Measurements from ENCODE around the gene XXYLT1.

XXYLT1 gene

DNA sequence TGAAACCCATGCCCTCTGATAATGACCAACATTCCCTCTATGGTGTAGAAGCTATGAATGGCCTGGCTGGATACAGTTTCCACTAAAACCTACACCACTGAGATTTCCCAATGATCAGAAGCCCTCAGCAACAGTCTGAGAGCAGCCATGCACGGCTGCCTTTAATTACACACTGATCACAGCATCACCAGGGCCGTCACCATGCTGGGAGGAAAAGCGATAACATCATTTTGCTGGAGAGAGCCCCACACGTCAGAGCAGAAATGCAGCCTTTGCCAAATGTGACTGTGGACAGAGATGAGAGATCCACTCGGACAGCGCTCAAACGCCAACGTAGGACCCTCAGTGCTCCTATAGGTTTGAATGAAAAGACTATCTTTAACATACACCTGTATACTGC is 135.0 kb downstream of the XXYLT1 start:
- no peaks in the 10 kb centered on the region for H3K4me1 ChIP-seq (ENCODE audit: low read depth, poor library complexity, severe bottlenecking)
- H3K36me3 ChIP-seq (ENCODE audit: insufficient read depth) = no peaks in the 10 kb centered on the region
- no peaks in the 10 kb centered on the region for H3K27me3 ChIP-seq (ENCODE audit: insufficient read depth, low read depth)
- H4K20me1 ChIP-seq (ENCODE audit: insufficient read depth) = no peaks in the 10 kb centered on the region
- no peak overlapping the region for H2AFZ ChIP-seq (ENCODE audit: low read depth)
- no peak overlapping the region for H3K4me2 ChIP-seq
- TF ChIP-seq, protein P1, sequence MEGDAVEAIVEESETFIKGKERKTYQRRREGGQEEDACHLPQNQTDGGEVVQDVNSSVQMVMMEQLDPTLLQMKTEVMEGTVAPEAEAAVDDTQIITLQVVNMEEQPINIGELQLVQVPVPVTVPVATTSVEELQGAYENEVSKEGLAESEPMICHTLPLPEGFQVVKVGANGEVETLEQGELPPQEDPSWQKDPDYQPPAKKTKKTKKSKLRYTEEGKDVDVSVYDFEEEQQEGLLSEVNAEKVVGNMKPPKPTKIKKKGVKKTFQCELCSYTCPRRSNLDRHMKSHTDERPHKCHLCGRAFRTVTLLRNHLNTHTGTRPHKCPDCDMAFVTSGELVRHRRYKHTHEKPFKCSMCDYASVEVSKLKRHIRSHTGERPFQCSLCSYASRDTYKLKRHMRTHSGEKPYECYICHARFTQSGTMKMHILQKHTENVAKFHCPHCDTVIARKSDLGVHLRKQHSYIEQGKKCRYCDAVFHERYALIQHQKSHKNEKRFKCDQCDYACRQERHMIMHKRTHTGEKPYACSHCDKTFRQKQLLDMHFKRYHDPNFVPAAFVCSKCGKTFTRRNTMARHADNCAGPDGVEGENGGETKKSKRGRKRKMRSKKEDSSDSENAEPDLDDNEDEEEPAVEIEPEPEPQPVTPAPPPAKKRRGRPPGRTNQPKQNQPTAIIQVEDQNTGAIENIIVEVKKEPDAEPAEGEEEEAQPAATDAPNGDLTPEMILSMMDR (conservative IDR thresholded peaks at IDR 0.05; ENCODE audit: low read depth, low read length) = no peak
- no peak overlapping the region for H3K27ac ChIP-seq
- H3K9ac ChIP-seq = no peak overlapping the region
- no peak overlapping the region for H3K4me3 ChIP-seq (IDR thresholded peaks at IDR 0.05; ENCODE audit: insufficient read depth, low read depth, low read length)
- no peaks in the 10 kb centered on the region for H3K79me2 ChIP-seq (ENCODE audit: insufficient read depth, low read depth)

DNA sequence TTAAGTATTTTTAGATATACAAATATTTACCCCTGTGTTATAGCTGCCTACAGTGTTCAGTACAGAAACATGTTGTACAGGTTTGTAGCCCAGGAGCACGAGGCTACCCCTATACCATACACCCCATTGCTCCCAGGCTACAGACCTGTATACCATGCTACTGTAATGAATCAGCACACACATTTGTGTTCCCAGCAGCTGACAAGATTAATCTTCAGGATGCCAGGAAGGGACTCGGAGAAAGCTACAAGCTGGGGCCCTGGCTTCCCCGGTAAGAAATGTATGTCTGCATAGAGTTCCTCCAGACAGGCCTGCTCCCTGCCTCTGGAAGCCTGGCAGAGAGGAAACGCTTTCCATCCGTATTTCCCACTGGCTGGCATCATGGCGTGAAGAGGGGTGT is 136.5 kb downstream of the XXYLT1 start:
- Histone ChIP-seq H3K36me3 (ENCODE audit: insufficient read depth) (no peaks in the 10 kb centered on the region), H3K79me2 (ENCODE audit: insufficient read depth, low read depth) (no peaks in the 10 kb centered on the region), H3K4me3 (IDR thresholded peaks at IDR 0.05; ENCODE audit: insufficient read depth, low read depth, low read length) (no peak overlapping the region), H3K4me2 (no peak overlapping the region), H2AFZ (ENCODE audit: low read depth) (no peak overlapping the region), H3K27me3 (ENCODE audit: insufficient read depth, low read depth) (no peaks in the 10 kb centered on the region), H3K9ac (no peak overlapping the region), H3K27ac (no peak overlapping the region), H4K20me1 (ENCODE audit: insufficient read depth) (no peaks in the 10 kb centered on the region), H3K4me1 (ENCODE audit: low read depth, poor library complexity, severe bottlenecking) (no peaks in the 10 kb centered on the region)
- TF ChIP-seq, protein P1 (conservative IDR thresholded peaks at IDR 0.05; ENCODE audit: low read depth, low read length) = no peak

DNA sequence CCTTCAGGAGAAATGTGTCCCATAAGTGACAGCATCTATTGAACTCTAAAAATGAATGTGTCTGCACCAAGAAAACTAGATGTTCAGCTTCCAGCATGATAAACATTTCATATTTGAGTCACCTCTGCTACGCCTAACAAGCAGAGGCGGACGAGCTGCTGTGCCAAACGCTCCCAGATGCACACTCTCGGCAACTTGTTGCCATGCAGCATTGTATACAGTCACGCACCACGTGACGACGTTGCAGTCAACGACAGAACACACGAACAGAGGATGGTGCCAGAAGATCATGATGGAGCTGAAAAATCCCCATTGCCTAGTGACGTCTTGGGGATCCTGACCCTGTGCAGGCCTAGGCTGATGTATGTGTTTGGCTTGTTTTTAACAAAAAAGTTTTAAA is 137.5 kb downstream of the XXYLT1 start:
- Histone ChIP-seq H3K27ac (no peak overlapping the region), H2AFZ (ENCODE audit: low read depth) (no peak overlapping the region)

DNA sequence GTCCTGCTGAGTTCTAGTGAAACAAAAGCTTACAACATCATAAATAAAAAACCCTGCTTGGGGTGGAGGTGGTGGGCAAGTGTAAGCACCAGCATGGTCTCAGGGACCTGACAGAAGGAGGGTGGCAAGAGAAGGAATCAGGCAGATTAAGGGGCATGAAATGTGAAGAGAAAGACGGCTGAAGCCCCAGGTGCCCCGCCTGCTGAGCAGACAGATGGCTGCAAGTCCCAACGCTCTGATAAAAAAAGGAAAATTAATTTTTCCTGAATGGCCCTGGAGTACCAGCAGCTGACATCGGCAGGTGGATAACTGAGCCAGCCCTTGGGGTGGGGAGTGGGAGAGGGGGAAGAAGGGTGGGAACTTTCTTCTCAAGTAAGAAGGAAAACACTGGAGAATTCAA is 137.9 kb downstream of the XXYLT1 start:
- peaks cover 5% of the 10 kb centered on the region for H3K4me1 ChIP-seq (ENCODE audit: low read depth, poor library complexity, severe bottlenecking)
- no peaks in the 10 kb centered on the region for H3K36me3 ChIP-seq (ENCODE audit: insufficient read depth)
- H4K20me1 ChIP-seq (ENCODE audit: insufficient read depth) = no peaks in the 10 kb centered on the region
- H2AFZ ChIP-seq (ENCODE audit: low read depth) = no peak overlapping the region
- H3K4me2 ChIP-seq = no peak overlapping the region
- no peaks in the 10 kb centered on the region for H3K79me2 ChIP-seq (ENCODE audit: insufficient read depth, low read depth)
- H3K4me3 ChIP-seq (IDR thresholded peaks at IDR 0.05; ENCODE audit: insufficient read depth, low read depth, low read length) = no peak overlapping the region
- no peak overlapping the region for H3K9ac ChIP-seq
- no peak overlapping the region for H3K27ac ChIP-seq
- no peaks in the 10 kb centered on the region for H3K27me3 ChIP-seq (ENCODE audit: insufficient read depth, low read depth)
- TF ChIP-seq, protein P1 (conservative IDR thresholded peaks at IDR 0.05; ENCODE audit: low read depth, low read length) = no peak

More for the DNA sequence above, 137.5 kb downstream of the XXYLT1 start:
- H3K36me3 ChIP-seq (ENCODE audit: insufficient read depth) = no peaks in the 10 kb centered on the region
- H3K4me2 ChIP-seq = no peak overlapping the region
- no peaks in the 10 kb centered on the region for H4K20me1 ChIP-seq (ENCODE audit: insufficient read depth)
- H3K4me3 ChIP-seq (IDR thresholded peaks at IDR 0.05; ENCODE audit: insufficient read depth, low read depth, low read length) = no peak overlapping the region
- TF ChIP-seq, protein P1 (conservative IDR thresholded peaks at IDR 0.05; ENCODE audit: low read depth, low read length) = no peak
- H3K9ac ChIP-seq = no peak overlapping the region
- peaks cover 3% of the 10 kb centered on the region for H3K4me1 ChIP-seq (ENCODE audit: low read depth, poor library complexity, severe bottlenecking)
- H3K27me3 ChIP-seq (ENCODE audit: insufficient read depth, low read depth) = no peaks in the 10 kb centered on the region
- no peaks in the 10 kb centered on the region for H3K79me2 ChIP-seq (ENCODE audit: insufficient read depth, low read depth)
